OCI-LY3 (cell line): ENCODE results near the gene ATP1A3.

Experiments used
- H2AFZ ChIP-seq: fragments of 200-600, 300-600 bp; shearing (Covaris generic); 2 replicates; pipeline ENCODE4 v1.6.0; 2014; ENCODE audit warnings: antibody characterized with exemption, low read depth, low read length
- H3K27ac ChIP-seq: fragments of 200-600, 300-600 bp; sonication (generic); 2 replicates; pipeline ENCODE4 v1.5.1; 2014; ENCODE audit warnings: mild to moderate bottlenecking, low read length, moderate library complexity, mixed read lengths
- H3K27me3 ChIP-seq: fragments of 200-600, 300-600 bp; sonication (generic); 2 replicates; pipeline ENCODE4 v1.6.1; 2014; ENCODE audit warnings: low read depth, low read length, mixed read lengths
- H3K36me3 ChIP-seq: fragments of 200-600, 300-600 bp; sonication (generic); replicated peaks from 2 replicates; pipeline ENCODE3; 2014; ENCODE audit warnings: low read depth, low read length, mixed read lengths
- H3K4me1 ChIP-seq: fragments of 300-600, 200-600 bp; sonication (generic); 2 replicates; pipeline ENCODE4 v1.6.1; 2014; ENCODE audit warnings: low read length, mixed read lengths
- H3K4me2 ChIP-seq: fragments of 200-600, 300-600 bp; sonication (generic); 2 replicates; pipeline ENCODE4 v1.6.1; 2014; ENCODE audit warnings: low read length, mixed read lengths
- H3K4me3 ChIP-seq: fragments of 300-600, 200-600 bp; sonication (generic); 2 replicates; pipeline ENCODE4 v1.5.1; 2014; ENCODE audit warnings: antibody characterized with exemption, mild to moderate bottlenecking, low read length, moderate library complexity
- H3K79me2 ChIP-seq: fragments of 300-600, 200-600 bp; shearing (Covaris generic); 2 replicates; pipeline ENCODE4 v1.6.1; 2014; ENCODE audit warnings: mild to moderate bottlenecking, low read length, mixed read lengths
- H3K9ac ChIP-seq: fragments of 300-600, 200-600 bp; shearing (Covaris generic); 2 replicates; pipeline ENCODE4 v1.6.0; 2014; ENCODE audit warnings: mild to moderate bottlenecking, low read length, moderate library complexity
- H3K9me3 ChIP-seq: fragments of 200-600, 300-600 bp; shearing (Covaris generic); 2 replicates; pipeline ENCODE4 v1.6.1; 2014; ENCODE audit warnings: low read length, mixed read lengths; ENCODE audit not compliant: insufficient read depth
- H4K20me1 ChIP-seq: fragments of 200-600, 300-600 bp; sonication (generic); 2 replicates; pipeline ENCODE4 v1.6.1; 2016; ENCODE audit warnings: low read length, mixed read lengths; ENCODE audit not compliant: insufficient read depth
- EZH2phosphoT487 ChIP-seq: fragments of 200-600 bp; shearing (Covaris generic); IDR thresholded peaks from 2 replicates; pipeline ENCODE4 v1.6.1; 2018; ENCODE audit warnings: antibody characterized with exemption, mixed run types, low read depth
- TF ChIP-seq, protein P1 (sequence below): fragments of 200-600, 300-600 bp; sonication (generic); IDR thresholded peaks from 2 replicates; pipeline ENCODE4 v1.5.1; 2014; ENCODE audit warnings: antibody characterized with exemption, low read length, low read depth

ATP1A3 gene

DNA sequence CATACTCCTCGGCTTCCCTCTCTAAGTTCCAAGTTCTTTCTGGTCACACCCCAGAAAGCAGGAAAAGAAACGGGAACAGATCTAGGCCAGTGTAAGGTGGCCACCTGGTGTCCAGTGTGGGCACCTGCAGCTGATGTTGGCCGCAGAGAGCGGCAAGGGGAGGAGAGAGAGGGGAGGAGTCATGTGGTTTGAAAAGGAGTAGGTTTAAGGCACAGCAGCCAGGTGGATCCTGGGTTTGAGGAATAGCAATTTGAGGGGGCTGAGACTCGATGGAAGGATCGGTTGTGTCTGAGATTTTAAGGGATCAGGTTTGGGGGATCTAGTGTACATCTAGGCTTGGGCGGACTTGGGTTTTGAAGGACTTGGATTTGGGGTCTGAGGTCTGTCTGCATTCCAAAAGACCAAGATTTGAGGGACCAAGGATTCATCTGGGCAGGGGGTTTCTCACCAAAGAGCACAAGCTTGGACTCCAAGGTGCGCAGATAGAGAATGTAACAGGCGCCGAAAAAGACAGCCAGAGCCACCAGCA, 36.1 kb downstream of the ATP1A3 start:
- Histone ChIP-seq H3K4me2 (peak overlapping the region; percentile 94), H3K27me3 (no peaks in the 10 kb centered on the region), H3K36me3 (peaks cover 3% of the 10 kb centered on the region), H3K27ac (no peak overlapping the region), H3K4me1 (peaks cover 12% of the 10 kb centered on the region), H3K4me3 (peak overlapping the region; percentile 91), H3K9ac (peak overlapping the region; percentile 89), H4K20me1 (no peaks in the 10 kb centered on the region), H2AFZ (0 out of 2 replicates have a peak overlapping the region, but pooled peaks have one; percentile 70), H3K79me2 (no peaks in the 10 kb centered on the region), H3K9me3 (no peaks in the 10 kb centered on the region)
- TF ChIP-seq EZH2phosphoT487 = no peak
- TF ChIP-seq, protein P1, sequence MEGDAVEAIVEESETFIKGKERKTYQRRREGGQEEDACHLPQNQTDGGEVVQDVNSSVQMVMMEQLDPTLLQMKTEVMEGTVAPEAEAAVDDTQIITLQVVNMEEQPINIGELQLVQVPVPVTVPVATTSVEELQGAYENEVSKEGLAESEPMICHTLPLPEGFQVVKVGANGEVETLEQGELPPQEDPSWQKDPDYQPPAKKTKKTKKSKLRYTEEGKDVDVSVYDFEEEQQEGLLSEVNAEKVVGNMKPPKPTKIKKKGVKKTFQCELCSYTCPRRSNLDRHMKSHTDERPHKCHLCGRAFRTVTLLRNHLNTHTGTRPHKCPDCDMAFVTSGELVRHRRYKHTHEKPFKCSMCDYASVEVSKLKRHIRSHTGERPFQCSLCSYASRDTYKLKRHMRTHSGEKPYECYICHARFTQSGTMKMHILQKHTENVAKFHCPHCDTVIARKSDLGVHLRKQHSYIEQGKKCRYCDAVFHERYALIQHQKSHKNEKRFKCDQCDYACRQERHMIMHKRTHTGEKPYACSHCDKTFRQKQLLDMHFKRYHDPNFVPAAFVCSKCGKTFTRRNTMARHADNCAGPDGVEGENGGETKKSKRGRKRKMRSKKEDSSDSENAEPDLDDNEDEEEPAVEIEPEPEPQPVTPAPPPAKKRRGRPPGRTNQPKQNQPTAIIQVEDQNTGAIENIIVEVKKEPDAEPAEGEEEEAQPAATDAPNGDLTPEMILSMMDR = peak; percentile 88

DNA sequence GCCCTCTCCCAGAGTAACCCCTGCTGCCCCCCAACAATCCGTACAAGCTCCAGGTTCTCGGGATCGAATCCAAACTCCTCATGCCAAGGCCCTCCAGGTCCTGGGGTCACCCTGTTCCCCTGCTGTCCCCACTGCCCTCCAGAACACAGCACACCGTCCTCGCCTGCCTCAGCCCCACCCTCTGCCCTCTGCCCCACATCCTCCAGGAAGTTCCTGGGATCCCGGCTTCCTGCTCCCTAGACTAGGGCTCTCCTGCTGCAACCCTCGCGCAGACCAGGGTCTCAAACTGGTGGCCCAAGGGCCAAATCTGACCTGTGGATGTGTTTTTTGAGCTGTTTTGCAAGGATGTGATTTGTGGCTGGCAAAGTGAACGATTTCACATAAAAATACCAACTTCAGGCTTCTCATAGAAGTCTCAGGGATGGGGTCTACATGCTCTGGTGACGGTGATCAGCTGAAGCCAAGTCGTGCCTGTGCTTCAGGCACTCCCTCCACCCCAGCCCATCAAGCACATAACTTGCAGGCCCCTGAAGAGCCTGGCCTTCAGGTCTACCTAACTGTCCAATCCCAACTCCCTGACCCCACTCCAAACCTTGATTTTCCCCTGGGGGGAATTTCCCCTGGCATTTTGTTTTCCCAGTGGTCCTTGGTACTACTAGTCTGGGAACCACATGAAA, 36.7 kb downstream of the ATP1A3 start:
- Histone ChIP-seq H3K27me3 (no peaks in the 10 kb centered on the region), H2AFZ (no peak overlapping the region), H3K36me3 (peaks cover 3% of the 10 kb centered on the region), H4K20me1 (no peaks in the 10 kb centered on the region), H3K4me2 (peak overlapping the region; percentile 94), H3K4me1 (peaks cover 12% of the 10 kb centered on the region), H3K9ac (no peak overlapping the region), H3K79me2 (no peaks in the 10 kb centered on the region), H3K4me3 (0 out of 2 replicates have a peak overlapping the region, but pooled peaks have one; percentile 91), H3K27ac (no peak overlapping the region), H3K9me3 (no peaks in the 10 kb centered on the region)
- TF ChIP-seq EZH2phosphoT487 = no peak
- TF ChIP-seq, protein P1 = no peak

DNA sequence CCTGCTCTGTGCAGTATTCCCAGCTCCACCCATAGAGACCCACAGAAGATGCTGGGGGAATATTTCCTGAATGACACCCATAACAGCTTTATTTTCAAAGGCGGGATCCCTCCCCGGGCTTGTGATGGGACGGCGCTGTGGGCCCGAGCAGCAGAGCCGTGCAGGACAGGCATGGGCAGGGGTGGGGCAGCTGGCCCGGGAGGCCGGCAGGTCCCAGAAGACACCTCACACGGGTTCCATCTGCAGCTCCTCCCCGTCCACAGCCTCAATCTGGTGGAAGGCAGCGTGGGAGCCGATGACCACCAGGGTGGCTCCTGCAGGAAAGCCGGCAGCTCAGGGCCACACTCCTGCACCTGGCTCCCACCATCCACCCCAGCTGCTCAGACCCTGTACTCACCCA, 37.4 kb downstream of the ATP1A3 start:
- H3K36me3 ChIP-seq = peaks cover 3% of the 10 kb centered on the region
- H3K9me3 ChIP-seq = no peaks in the 10 kb centered on the region
- no peaks in the 10 kb centered on the region for H3K27me3 ChIP-seq
- no peak overlapping the region for H3K4me2 ChIP-seq
- no peaks in the 10 kb centered on the region for H3K79me2 ChIP-seq
- TF ChIP-seq, protein P1 = no peak
- no peak for TF ChIP-seq EZH2phosphoT487
- no peak overlapping the region for H3K4me3 ChIP-seq
- H3K27ac ChIP-seq = no peak overlapping the region
- H2AFZ ChIP-seq = no peak overlapping the region
- H4K20me1 ChIP-seq = no peaks in the 10 kb centered on the region
- H3K4me1 ChIP-seq = peaks cover 12% of the 10 kb centered on the region
- H3K9ac ChIP-seq = no peak overlapping the region

DNA sequence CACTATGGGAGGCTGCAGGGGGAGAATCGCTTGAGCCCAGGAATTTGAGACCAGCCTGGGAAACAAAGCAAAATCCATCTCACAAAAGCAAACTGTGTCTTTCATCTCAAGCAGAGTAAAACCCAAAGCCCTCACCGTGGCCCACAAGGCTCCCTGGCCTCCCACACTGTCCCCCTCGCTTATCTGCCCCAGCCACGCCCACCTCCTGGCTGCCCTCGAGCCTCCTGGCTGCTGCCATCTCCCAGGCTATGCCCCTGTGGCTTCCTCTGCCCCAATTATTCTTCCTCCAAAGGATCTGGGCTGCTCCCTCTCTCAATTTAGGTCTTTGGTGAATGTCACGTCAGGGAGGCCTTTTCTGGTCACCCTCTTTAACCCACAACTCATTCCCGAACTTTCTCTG, 38.5 kb downstream of the ATP1A3 start:
- TF ChIP-seq EZH2phosphoT487 = no peak
- TF ChIP-seq, protein P1 = no peak
- H3K27me3 ChIP-seq = no peaks in the 10 kb centered on the region
- no peak overlapping the region for H2AFZ ChIP-seq
- H4K20me1 ChIP-seq = no peaks in the 10 kb centered on the region
- H3K9me3 ChIP-seq = no peaks in the 10 kb centered on the region
- no peak overlapping the region for H3K27ac ChIP-seq
- no peak overlapping the region for H3K4me3 ChIP-seq
- no peak overlapping the region for H3K9ac ChIP-seq
- H3K36me3 ChIP-seq = peaks cover 3% of the 10 kb centered on the region
- H3K79me2 ChIP-seq = no peaks in the 10 kb centered on the region
- H3K4me1 ChIP-seq = peaks cover 15% of the 10 kb centered on the region
- H3K4me2 ChIP-seq = no peak overlapping the region
